AG04449 (cell line): ENCODE results near the gene APOC3.

ENCODE experiments used
- CTCF ChIA-PET: fragments of 350-600 bp; formaldehyde crosslinking; extraction: SDS; loops from one replicate; lab custom pipeline; 2021; ENCODE audit warnings: antibody characterized with exemption; lab: Yijun Ruan, JAX
- POLR2A ChIA-PET: fragments of 400-600, 350-600 bp; formaldehyde crosslinking; extraction: SDS; loops from one replicate; lab custom pipeline; 2020; ENCODE audit warnings: antibody characterized with exemption, inconsistent platforms; lab: Yijun Ruan, JAX
- DNase-seq: peaks from one replicate; pipeline ENCODE4 v3.0.0-alpha.2; 2010; ENCODE audit warnings: low read depth, low spot score
- H3K4me3 ChIP-seq: 2 replicates; pipeline ENCODE4 v1.5.1; 2011; ENCODE audit warnings: low read depth, mild to moderate bottlenecking, control low read depth, low read length
- TF ChIP-seq, protein P1 (sequence below): IDR thresholded peaks from one replicate; pipeline ENCODE4 v1.5.1; 2011; ENCODE audit warnings: mild to moderate bottlenecking, moderate library complexity, low read length, control low read depth, inconsistent platforms; ENCODE audit not compliant: insufficient read depth; ENCODE audit errors: missing control alignments

Gene APOC3

DNA sequence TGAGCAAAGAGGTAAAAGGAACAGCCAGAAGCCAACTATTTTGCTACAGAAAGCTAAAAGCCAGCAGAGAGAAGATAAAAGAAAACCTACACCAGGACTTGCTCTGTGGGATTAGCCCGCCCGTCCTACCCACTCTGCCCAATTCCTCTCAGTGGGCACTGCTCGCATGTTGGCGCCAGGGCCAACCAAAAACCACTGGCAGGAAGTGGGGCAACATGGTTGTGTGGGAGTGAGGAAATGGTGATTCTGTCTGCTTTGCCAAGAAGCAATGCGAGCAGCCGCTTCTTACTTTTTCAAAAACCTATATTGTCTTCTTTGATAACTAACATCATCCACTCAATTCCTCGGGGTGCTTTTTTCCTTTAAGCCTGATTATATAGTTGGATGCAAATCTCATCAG, 21.9 kb downstream of the APOC3 start:
- TF ChIP-seq, protein P1, sequence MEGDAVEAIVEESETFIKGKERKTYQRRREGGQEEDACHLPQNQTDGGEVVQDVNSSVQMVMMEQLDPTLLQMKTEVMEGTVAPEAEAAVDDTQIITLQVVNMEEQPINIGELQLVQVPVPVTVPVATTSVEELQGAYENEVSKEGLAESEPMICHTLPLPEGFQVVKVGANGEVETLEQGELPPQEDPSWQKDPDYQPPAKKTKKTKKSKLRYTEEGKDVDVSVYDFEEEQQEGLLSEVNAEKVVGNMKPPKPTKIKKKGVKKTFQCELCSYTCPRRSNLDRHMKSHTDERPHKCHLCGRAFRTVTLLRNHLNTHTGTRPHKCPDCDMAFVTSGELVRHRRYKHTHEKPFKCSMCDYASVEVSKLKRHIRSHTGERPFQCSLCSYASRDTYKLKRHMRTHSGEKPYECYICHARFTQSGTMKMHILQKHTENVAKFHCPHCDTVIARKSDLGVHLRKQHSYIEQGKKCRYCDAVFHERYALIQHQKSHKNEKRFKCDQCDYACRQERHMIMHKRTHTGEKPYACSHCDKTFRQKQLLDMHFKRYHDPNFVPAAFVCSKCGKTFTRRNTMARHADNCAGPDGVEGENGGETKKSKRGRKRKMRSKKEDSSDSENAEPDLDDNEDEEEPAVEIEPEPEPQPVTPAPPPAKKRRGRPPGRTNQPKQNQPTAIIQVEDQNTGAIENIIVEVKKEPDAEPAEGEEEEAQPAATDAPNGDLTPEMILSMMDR, result no peak
- ChIA-PET CTCF (interaction anchor here (1.0 to 7.5 kb wide), 9 partner anchors 12 to 376 kb away, joined by 3 to 67 read pairs (median 5); partner anchors contain the start of genes APOA1, APOA5 and SIK3), POLR2A (no interaction called here)
- no peak overlapping the region for H3K4me3 ChIP-seq
- no peak for DNase-seq

DNA sequence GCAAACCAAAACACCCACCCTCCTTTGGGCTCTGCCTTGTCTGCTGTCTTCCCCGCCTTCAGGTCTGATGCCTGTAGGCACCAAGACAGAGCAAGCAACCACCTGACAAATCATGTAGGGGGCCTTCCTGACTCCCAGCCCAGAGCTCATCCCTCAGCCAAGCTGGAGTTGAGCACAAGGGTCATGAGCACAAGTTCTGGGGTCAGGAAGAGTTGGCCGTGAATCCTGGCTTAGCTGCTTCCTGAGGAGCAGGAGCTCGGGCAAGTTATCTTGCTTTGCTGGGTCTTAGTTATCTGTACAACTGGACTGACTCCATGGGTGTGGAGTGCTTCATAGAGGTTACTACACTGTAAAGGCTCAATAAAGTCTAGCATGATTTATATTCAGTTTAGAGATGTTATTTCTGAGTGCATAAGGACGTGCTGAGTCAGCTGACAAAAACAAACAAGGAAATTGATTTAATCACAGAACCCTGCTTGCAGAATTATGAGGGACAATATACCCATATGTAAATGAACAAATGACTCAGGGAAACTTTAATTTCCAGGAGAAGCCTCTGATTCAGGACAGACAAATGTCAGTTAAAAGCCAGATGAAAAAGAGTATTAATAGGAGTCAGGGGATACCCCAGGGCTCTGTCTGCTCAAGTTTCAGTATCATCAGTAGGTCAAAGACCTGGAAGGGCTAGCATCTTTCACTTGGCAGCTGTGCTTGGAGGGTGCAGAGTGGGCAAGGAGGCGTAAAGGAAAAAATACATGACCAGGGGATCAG, 22.7 kb downstream of the APOC3 start:
- POLR2A ChIA-PET, result interaction anchor here (0.9 to 1.0 kb wide), 2 partner anchors 22 to 108 kb away, joined by 3 to 4 read pairs; no protein-coding TSS in a partner anchor
- no peak overlapping the region for H3K4me3 ChIP-seq
- TF ChIP-seq, protein P1, result no peak
- CTCF ChIA-PET, result interaction anchor here (1.1 to 7.5 kb wide), 9 partner anchors 14 to 375 kb away, joined by 4 to 67 read pairs (median 6); partner anchors contain the start of genes APOA1, APOA5 and SIK3
- no peak for DNase-seq

- ChIA-PET CTCF (interaction anchor here (0.9 to 7.5 kb wide), 9 partner anchors 9 to 253 kb away, joined by 3 to 67 read pairs (median 6); partner anchors contain the start of genes APOA1 and APOA5), POLR2A (interaction anchor here (0.7 to 1.5 kb wide), 9 partner anchors 10 to 244 kb away, joined by 3 to 7 read pairs (median 4); partner anchors contain the start of gene SIK3)
- TF ChIP-seq, protein P1, result no peak
- DNase-seq, result peak; percentile 80
- H3K4me3 ChIP-seq, result no peak overlapping the region
Measured at GRCh38 chr11:116853461-116854073, 23.9 kb downstream of the APOC3 start.

GRCh38 chr11:116855413-116855812, 25.7 kb downstream of the APOC3 start:
- ChIA-PET CTCF (interaction anchor here (0.7 to 3.7 kb wide), 6 partner anchors 8 to 250 kb away, joined by 3 to 15 read pairs (median 8); partner anchors contain the start of gene APOA1), POLR2A (no interaction called here)
- TF ChIP-seq, protein P1, result no peak

GRCh38 chr11:116856423-116856822, 26.7 kb downstream of the APOC3 start:
- no peak overlapping the region for H3K4me3 ChIP-seq
- ChIA-PET POLR2A (no interaction called here), CTCF (interaction anchor here (0.7 to 2.1 kb wide), 9 partner anchors 9 to 249 kb away, joined by 3 to 11 read pairs (median 5); partner anchors contain the start of genes APOA1, APOA5 and SIK3)
- DNase-seq, result no peak
- TF ChIP-seq, protein P1, result no peak

More at GRCh38 chr11:116855413-116855812, 25.7 kb downstream of the APOC3 start:
- no peak overlapping the region for H3K4me3 ChIP-seq
- DNase-seq, result no peak
